GM23338 (cell line): ENCODE measurements around the gene PTPRN2. TPM values are rescaled to one million over a fixed set of nuclear protein-coding genes. Genes with fewer than 3 reads are reported as not detected.

Source experiments
- ATAC-seq: fragments of 200-7000 bp; cut with Tn5 transposase; 3 replicates; pipeline ENCODE4 v1.9.1; 2020
- DNase-seq: peaks from one replicate; pipeline ENCODE4 v3.0.0-alpha.2; 2015; ENCODE audit warnings: low spot score
- H2AFZ ChIP-seq: fragments of 200-600 bp; sonication (generic); 2 replicates; pipeline ENCODE4 v1.8.0; 2016; ENCODE audit warnings: antibody characterized with exemption, mild to moderate bottlenecking, moderate library complexity
- H3F3A ChIP-seq: fragments of 200-600 bp; sonication (generic); replicated peaks from 2 replicates; pipeline ENCODE4 v1.8.0; 2017; ENCODE audit warnings: antibody characterized with exemption, mixed run types, low read depth
- H3K27ac ChIP-seq: fragments of 200-600 bp; sonication (generic); 2 replicates; pipeline ENCODE4 v1.6.1; 2016; ENCODE audit warnings: low read depth
- H3K27me3 ChIP-seq: fragments of 200-600 bp; sonication (generic); 2 replicates; pipeline ENCODE4 v1.8.0; 2016; ENCODE audit warnings: mild to moderate bottlenecking, mixed run types, moderate library complexity; ENCODE audit not compliant: insufficient read depth
- H3K36me3 ChIP-seq: fragments of 200-600 bp; sonication (generic); 2 replicates; pipeline ENCODE4 v1.8.0; 2016; ENCODE audit warnings: mild to moderate bottlenecking; ENCODE audit not compliant: insufficient read depth
- H3K4me1 ChIP-seq: fragments of 200-600 bp; sonication (generic); 2 replicates; pipeline ENCODE4 v1.8.0; 2016; ENCODE audit warnings: mild to moderate bottlenecking, moderate library complexity; ENCODE audit not compliant: insufficient read depth
- H3K4me2 ChIP-seq: fragments of 200-600 bp; sonication (generic); 2 replicates; pipeline ENCODE4 v1.7.1; 2017; ENCODE audit warnings: mixed run types
- H3K4me3 ChIP-seq: fragments of 200-600 bp; sonication (generic); 2 replicates; pipeline ENCODE4 v1.6.1; 2016; ENCODE audit warnings: mixed run types
- H3K79me2 ChIP-seq: fragments of 200-600 bp; sonication (generic); replicated peaks from 2 replicates; pipeline ENCODE4 v1.8.0; 2017; ENCODE audit warnings: mild to moderate bottlenecking; ENCODE audit not compliant: insufficient read depth
- H3K9me2 ChIP-seq: fragments of 200-600 bp; sonication (generic); 2 replicates; pipeline ENCODE4 v1.8.0; 2017; ENCODE audit not compliant: insufficient read depth
- H4K20me1 ChIP-seq: fragments of 200-600 bp; sonication (generic); replicated peaks from 2 replicates; pipeline ENCODE4 v1.8.0; 2017; ENCODE audit warnings: mild to moderate bottlenecking; ENCODE audit not compliant: insufficient read depth
- H3K27ac Mint-ChIP-seq: 2 replicates; pipeline ENCODE4 v1.8.0; 2020; ENCODE audit warnings: inconsistent platforms, mild to moderate bottlenecking, moderate library complexity, mixed read lengths
- H3K27me3 Mint-ChIP-seq: 3 replicates; pipeline ENCODE4 v1.8.0; 2022; ENCODE audit warnings: low read depth, mild to moderate bottlenecking, moderate library complexity, mixed read lengths, inconsistent platforms; ENCODE audit not compliant: insufficient read depth, poor library complexity
- H3K36me3 Mint-ChIP-seq: 3 replicates; pipeline ENCODE4 v1.8.0; 2021; ENCODE audit warnings: low read depth, mild to moderate bottlenecking, inconsistent platforms, moderate library complexity, mixed read lengths
- H3K4me1 Mint-ChIP-seq: 3 replicates; pipeline ENCODE4 v1.8.0; 2020; ENCODE audit warnings: mild to moderate bottlenecking, inconsistent platforms, mixed read lengths
- H3K4me3 Mint-ChIP-seq: 3 replicates; pipeline ENCODE4 v1.8.0; 2021; ENCODE audit warnings: moderate library complexity, mild to moderate bottlenecking, inconsistent platforms, mixed read lengths
- H3K9me3 Mint-ChIP-seq: 3 replicates; pipeline ENCODE4 v1.8.0; 2020; ENCODE audit warnings: moderate library complexity, mild to moderate bottlenecking, inconsistent platforms, mixed read lengths
- EZH2 ChIP-seq: fragments of 200-600 bp; sonication (generic); IDR thresholded peaks from one replicate; pipeline ENCODE4 v1.8.0; 2017; ENCODE audit warnings: antibody characterized with exemption, mild to moderate bottlenecking, low read depth; ENCODE audit not compliant: unreplicated experiment
- EZH2phosphoT487 ChIP-seq: fragments of 200-600 bp; sonication (generic); IDR thresholded peaks from one replicate; pipeline ENCODE4 v1.8.1; 2018; ENCODE audit warnings: antibody characterized with exemption; ENCODE audit not compliant: unreplicated experiment
- JUNB ChIP-seq: IDR thresholded peaks from one replicate; pipeline ENCODE4 v1.6.1; 2016; ENCODE audit warnings: antibody characterized with exemption; ENCODE audit not compliant: unreplicated experiment
- NANOG ChIP-seq: IDR thresholded peaks from 2 replicates; pipeline ENCODE4 v1.6.1; 2016; ENCODE audit warnings: antibody characterized with exemption, borderline replicate concordance
- POLR2AphosphoS5 ChIP-seq: IDR thresholded peaks from 2 replicates; pipeline ENCODE4 v1.6.1; 2016; ENCODE audit warnings: antibody characterized with exemption, low read depth
- STAT1 ChIP-seq: IDR thresholded peaks from one replicate; pipeline ENCODE4 v1.6.1; 2016; ENCODE audit warnings: antibody characterized with exemption; ENCODE audit not compliant: unreplicated experiment
- ZNF114 ChIP-seq: fragments of 250-450 bp; sonication (Bioruptor Pico); IDR thresholded peaks from 2 replicates; pipeline ENCODE4 v1.5.0; 2020; ENCODE audit warnings: mild to moderate bottlenecking, moderate library complexity
- ZNF331 ChIP-seq: fragments of 250-450 bp; sonication (Bioruptor Pico); IDR thresholded peaks from 2 replicates; pipeline ENCODE4 v1.5.0; 2020; ENCODE audit warnings: low read depth, mild to moderate bottlenecking, moderate library complexity
- polyA plus RNA-seq: library from polyadenylated mRNA; unstranded; fragments of >200 nt; fragmentation: Nextera tagmentation; extraction: Ambion mirVana; gene quantifications from 2 replicates; pipeline ENCODE4 v1.2.1, GENCODE V29; 2016
- total RNA-seq: library from RNA; depleted of rRNA; stranded (reverse); fragments of >200 nt; shearing (Covaris generic); gene quantifications from 2 replicates; pipeline ENCODE4 v1.2.3, GENCODE V29; 2014
- TF ChIP-seq, protein P1 (sequence below): IDR thresholded peaks from one replicate; pipeline ENCODE4 v1.6.1; 2018; ENCODE audit warnings: antibody characterized with exemption; ENCODE audit not compliant: unreplicated experiment
- TF ChIP-seq, protein P2 (sequence below), 2 experiments: fragments of 200-600 bp in 1 of 2; sonication (generic) in 1 of 2; conservative IDR thresholded peaks; 2 replicates each; pipeline versions ENCODE4 v1.5.1 to v1.6.1; 2016 to 2017; ENCODE audit warnings: antibody characterized with exemption in 2 of 2, low read depth in 2 of 2, mild to moderate bottlenecking in 2 of 2, moderate library complexity in 1 of 2
- TF ChIP-seq, protein P3 (sequence below): IDR thresholded peaks from 2 replicates; pipeline ENCODE4 v1.6.1; 2016; ENCODE audit warnings: antibody characterized with exemption

The PTPRN2 gene
- total and polyA plus RNA-seq, 2 experiments from 2014 or later, result 0.87 to 4.0 TPM

DNA sequence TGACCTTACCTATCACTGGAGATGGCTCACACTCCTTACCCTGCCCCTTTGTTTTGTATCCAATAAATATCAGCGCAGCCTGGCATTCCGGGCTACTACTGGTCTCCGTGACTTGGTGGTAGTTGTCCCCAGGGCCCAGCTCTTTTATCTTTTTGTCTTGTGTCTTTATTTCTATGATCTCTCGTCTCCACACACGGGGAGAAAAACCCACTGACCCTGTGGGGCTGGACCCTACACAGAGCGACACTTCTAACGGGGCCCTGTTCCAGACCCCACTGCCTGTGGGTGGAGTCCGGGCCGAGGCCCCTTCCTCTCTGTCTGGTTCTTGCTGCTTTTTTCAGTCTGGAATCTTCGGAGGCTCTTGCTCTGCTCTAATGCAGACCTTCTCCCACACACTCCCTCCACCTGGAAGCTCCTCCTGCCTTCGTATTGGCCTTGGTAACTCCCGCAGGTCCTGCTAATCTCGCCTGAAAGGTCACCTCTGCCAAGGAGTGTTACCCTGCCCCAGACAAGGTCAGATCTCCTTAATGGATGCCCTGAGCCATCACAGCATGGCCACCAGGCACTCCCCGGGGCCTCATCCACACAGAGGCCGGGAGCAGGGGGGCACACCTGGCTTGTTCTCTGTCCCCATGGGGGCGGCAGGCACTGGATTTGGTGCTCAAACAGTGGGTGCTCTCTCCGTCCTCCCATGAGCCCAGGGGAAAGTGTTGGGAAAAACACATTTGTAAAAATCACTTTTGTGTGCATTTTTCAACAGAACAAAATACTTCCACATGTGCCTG lies 531.7 kb downstream of the PTPRN2 start:
- Mint-ChIP-seq H3K27me3 (peaks cover 10% of the 10 kb centered on the region), H3K4me3 (no peak overlapping the region), H3K27ac (no peak overlapping the region), H3K36me3 (peaks cover 48% of the 10 kb centered on the region), H3K4me1 (no peaks in the 10 kb centered on the region), H3K9me3 (no peaks in the 10 kb centered on the region; the same call in none of the 3 replicates)
- DNase-seq, result no peak
- Histone ChIP-seq H3F3A (no peaks in the 10 kb centered on the region), H3K9me2 (no peaks in the 10 kb centered on the region), H3K36me3 (no peaks in the 10 kb centered on the region; the same call in 1 of the 2 replicates), H4K20me1 (no peaks in the 10 kb centered on the region), H3K4me2 (no peak overlapping the region), H3K27me3 (no peaks in the 10 kb centered on the region), H2AFZ (no peak overlapping the region), H3K4me1 (no peaks in the 10 kb centered on the region), H3K4me3 (no peak overlapping the region), H3K27ac (no peak overlapping the region), H3K79me2 (no peaks in the 10 kb centered on the region)
- ATAC-seq, result no peak
- TF ChIP-seq NANOG, result no peak
- TF ChIP-seq, protein P1, sequence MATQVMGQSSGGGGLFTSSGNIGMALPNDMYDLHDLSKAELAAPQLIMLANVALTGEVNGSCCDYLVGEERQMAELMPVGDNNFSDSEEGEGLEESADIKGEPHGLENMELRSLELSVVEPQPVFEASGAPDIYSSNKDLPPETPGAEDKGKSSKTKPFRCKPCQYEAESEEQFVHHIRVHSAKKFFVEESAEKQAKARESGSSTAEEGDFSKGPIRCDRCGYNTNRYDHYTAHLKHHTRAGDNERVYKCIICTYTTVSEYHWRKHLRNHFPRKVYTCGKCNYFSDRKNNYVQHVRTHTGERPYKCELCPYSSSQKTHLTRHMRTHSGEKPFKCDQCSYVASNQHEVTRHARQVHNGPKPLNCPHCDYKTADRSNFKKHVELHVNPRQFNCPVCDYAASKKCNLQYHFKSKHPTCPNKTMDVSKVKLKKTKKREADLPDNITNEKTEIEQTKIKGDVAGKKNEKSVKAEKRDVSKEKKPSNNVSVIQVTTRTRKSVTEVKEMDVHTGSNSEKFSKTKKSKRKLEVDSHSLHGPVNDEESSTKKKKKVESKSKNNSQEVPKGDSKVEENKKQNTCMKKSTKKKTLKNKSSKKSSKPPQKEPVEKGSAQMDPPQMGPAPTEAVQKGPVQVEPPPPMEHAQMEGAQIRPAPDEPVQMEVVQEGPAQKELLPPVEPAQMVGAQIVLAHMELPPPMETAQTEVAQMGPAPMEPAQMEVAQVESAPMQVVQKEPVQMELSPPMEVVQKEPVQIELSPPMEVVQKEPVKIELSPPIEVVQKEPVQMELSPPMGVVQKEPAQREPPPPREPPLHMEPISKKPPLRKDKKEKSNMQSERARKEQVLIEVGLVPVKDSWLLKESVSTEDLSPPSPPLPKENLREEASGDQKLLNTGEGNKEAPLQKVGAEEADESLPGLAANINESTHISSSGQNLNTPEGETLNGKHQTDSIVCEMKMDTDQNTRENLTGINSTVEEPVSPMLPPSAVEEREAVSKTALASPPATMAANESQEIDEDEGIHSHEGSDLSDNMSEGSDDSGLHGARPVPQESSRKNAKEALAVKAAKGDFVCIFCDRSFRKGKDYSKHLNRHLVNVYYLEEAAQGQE, result no peak

DNA sequence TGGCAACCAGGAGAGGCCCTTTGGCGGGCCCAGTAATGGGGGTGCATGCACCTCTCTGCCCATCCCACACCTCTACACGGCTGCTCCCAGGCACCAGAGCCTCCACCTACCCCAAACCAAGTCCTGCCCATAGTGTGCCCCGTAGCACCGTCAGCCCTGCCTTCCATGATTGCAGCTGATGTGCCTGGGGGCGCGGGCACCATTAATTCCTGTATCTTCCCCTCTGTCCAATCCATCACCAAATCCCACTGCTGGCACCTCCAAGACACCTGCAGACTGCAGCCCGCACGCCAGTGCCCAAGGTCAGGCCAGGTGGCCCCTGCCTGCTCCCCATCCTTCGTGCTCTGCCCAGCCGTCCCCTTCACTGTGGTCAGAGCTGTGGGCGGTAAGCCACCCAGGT lies 533.0 kb downstream of the PTPRN2 start:
- Histone ChIP-seq H3K4me2 (no peak overlapping the region), H3K36me3 (no peaks in the 10 kb centered on the region; the same call in 1 of the 2 replicates), H3K27ac (no peak overlapping the region), H3K9me2 (no peaks in the 10 kb centered on the region), H3F3A (no peaks in the 10 kb centered on the region), H3K27me3 (no peaks in the 10 kb centered on the region), H2AFZ (no peak overlapping the region), H3K4me3 (no peak overlapping the region), H3K4me1 (no peaks in the 10 kb centered on the region), H4K20me1 (no peaks in the 10 kb centered on the region), H3K79me2 (no peaks in the 10 kb centered on the region)
- H3K4me3 Mint-ChIP-seq, result no peak overlapping the region
- H3K4me1 Mint-ChIP-seq, result no peaks in the 10 kb centered on the region
- ATAC-seq, result no peak
- H3K27me3 Mint-ChIP-seq, result peaks cover 10% of the 10 kb centered on the region
- DNase-seq, result no peak
- no peaks in the 10 kb centered on the region; the same call in none of the 3 replicates for H3K9me3 Mint-ChIP-seq
- H3K36me3 Mint-ChIP-seq, result peaks cover 49% of the 10 kb centered on the region
- TF ChIP-seq NANOG (no peak), POLR2AphosphoS5 (no peak), STAT1 (no peak), JUNB (no peak), ZNF331 (CRISPR knock-in tag) (no peak), ZNF114 (CRISPR knock-in tag) (no peak), EZH2phosphoT487 (no peak), EZH2 (no peak)
- TF ChIP-seq, protein P2, sequence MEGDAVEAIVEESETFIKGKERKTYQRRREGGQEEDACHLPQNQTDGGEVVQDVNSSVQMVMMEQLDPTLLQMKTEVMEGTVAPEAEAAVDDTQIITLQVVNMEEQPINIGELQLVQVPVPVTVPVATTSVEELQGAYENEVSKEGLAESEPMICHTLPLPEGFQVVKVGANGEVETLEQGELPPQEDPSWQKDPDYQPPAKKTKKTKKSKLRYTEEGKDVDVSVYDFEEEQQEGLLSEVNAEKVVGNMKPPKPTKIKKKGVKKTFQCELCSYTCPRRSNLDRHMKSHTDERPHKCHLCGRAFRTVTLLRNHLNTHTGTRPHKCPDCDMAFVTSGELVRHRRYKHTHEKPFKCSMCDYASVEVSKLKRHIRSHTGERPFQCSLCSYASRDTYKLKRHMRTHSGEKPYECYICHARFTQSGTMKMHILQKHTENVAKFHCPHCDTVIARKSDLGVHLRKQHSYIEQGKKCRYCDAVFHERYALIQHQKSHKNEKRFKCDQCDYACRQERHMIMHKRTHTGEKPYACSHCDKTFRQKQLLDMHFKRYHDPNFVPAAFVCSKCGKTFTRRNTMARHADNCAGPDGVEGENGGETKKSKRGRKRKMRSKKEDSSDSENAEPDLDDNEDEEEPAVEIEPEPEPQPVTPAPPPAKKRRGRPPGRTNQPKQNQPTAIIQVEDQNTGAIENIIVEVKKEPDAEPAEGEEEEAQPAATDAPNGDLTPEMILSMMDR (conservative IDR thresholded peaks at IDR 0.05; ENCODE audit: low read depth in 2 of 2), result no peak
- TF ChIP-seq, protein P3, sequence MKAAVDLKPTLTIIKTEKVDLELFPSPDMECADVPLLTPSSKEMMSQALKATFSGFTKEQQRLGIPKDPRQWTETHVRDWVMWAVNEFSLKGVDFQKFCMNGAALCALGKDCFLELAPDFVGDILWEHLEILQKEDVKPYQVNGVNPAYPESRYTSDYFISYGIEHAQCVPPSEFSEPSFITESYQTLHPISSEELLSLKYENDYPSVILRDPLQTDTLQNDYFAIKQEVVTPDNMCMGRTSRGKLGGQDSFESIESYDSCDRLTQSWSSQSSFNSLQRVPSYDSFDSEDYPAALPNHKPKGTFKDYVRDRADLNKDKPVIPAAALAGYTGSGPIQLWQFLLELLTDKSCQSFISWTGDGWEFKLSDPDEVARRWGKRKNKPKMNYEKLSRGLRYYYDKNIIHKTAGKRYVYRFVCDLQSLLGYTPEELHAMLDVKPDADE, result no peak
- H3K27ac Mint-ChIP-seq, result no peak overlapping the region
